ENCODE measurements around the gene ZNF688.

ZNF688 gene

DNA sequence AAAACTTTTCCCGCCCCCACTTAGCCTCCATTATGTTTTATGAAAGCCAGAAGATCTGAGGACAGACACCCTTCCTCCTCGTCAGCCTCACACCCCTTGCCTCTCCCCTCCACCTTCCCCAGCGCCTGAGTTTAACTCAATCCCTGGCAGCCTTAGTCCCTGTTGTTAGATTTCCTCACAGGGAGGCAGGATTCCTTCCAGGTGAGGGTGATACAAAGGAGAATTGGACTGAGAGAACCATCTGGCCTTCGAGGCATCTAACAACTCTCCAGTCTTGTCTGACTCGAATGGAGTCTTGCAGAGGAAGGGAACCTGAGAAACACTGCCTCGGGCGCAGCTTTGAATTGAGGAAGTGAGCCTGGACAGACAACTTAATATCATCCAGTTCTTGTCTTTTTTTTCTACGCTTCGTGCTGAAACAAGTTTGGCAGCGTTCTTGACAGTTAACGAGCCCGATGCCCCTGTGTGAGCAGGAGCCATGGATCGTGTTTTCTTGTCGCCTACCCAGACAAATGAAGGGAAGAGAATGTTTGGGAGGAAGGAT is 43.8 kb downstream of the ZNF688 start:
- H3K36me3 ChIP-seq (ENCODE audit: control insufficient read depth, insufficient read depth, low read length) = peaks cover 5% of the 10 kb centered on the region
- TF ChIP-seq, protein P1, sequence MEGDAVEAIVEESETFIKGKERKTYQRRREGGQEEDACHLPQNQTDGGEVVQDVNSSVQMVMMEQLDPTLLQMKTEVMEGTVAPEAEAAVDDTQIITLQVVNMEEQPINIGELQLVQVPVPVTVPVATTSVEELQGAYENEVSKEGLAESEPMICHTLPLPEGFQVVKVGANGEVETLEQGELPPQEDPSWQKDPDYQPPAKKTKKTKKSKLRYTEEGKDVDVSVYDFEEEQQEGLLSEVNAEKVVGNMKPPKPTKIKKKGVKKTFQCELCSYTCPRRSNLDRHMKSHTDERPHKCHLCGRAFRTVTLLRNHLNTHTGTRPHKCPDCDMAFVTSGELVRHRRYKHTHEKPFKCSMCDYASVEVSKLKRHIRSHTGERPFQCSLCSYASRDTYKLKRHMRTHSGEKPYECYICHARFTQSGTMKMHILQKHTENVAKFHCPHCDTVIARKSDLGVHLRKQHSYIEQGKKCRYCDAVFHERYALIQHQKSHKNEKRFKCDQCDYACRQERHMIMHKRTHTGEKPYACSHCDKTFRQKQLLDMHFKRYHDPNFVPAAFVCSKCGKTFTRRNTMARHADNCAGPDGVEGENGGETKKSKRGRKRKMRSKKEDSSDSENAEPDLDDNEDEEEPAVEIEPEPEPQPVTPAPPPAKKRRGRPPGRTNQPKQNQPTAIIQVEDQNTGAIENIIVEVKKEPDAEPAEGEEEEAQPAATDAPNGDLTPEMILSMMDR (IDR thresholded peaks at IDR 0.05; ENCODE audit: insufficient read depth, low read length, poor library complexity, severe bottlenecking) = no peak
- no peaks in the 10 kb centered on the region for H3K27me3 ChIP-seq (replicated peaks; ENCODE audit: control insufficient read depth, insufficient read depth, low read length)
- no peak for DNase-seq (ENCODE audit: extremely low read depth, insufficient read length)
- peak overlapping the region; percentile 40 for H3K4me3 ChIP-seq (replicated peaks; ENCODE audit: low read depth, low read length)

DNA sequence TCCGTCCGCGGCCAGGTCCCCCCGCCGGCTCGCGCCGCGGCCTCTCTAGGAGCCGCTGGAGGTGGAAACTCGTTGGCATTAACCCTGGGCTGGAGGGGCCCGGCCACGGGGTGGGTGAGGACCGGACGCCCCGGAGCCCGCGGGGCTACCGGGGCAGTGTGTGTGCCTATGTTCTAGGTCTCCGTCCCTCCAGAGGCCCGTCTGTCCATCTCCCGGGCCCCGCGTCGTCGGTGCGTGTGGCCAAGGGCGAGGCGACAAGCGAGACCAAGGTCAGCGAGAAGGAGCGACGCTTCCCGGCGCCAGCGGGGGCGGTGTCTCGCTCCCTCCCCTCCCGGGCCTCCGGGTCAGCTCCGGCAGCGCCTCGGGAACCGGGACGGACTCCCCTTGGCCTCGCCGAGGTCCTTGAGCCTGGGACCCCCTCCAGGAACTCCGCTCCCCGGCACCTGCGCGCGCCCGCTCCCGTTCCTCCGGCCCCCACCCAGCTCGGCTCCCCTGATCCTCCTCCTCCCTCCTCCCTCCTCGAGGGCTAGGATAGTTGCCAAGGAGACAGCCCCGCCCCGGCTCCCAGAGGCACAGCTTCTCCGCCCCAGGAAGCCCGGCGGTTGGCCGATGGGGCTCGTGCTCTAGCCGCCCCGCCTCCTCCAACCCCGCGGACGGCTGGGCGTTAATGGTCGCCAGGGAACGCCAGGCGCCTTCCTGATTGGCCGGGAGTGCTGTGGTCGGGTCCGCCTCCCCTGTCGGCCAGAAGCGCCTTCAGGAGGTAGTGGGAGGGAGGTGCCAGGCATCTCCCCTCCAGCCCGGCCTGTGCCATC is 44.5 kb downstream of the ZNF688 start:
- peaks cover 5% of the 10 kb centered on the region for H3K36me3 ChIP-seq (ENCODE audit: control insufficient read depth, insufficient read depth, low read length)
- H3K4me3 ChIP-seq (replicated peaks; ENCODE audit: low read depth, low read length) = peak overlapping the region; percentile 80
- TF ChIP-seq, protein P1 (IDR thresholded peaks at IDR 0.05; ENCODE audit: insufficient read depth, low read length, poor library complexity, severe bottlenecking) = no peak
- no peaks in the 10 kb centered on the region for H3K27me3 ChIP-seq (replicated peaks; ENCODE audit: control insufficient read depth, insufficient read depth, low read length)
- DNase-seq (ENCODE audit: extremely low read depth, insufficient read length) = peak; percentile 96

DNA sequence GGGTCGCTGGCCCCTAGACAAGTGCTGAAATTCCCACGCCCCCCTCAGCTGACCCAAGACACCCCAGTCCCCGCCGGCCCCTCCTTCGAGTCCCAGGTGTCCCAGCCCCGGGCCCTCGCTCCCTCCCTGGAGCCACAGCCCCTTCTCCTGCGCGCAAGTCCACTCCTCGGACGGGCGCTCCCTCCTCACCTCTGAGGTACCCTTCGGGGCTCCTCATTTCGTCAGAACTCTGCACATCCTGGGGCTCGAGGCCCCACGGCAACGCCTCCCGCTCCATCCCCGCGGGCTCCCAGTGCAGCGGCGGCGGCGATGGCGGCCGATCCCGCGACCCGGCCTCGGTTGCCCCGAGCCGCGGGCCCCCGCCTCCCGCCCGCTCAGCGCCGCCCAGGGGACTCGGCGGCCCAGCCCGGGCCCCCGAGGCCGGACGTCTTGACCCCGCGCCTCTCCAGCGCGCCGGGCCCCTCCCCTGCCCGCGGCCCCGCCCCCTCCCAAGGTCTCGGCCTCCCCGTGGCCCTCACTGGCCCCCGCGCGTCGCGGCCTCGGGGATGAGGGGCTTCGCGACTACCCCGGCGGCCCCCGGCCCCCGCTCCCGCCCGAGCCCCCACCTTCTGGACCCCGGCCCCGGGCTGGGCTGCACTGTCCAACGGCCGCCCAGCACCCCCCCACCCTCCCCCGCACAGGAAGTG is 45.2 kb downstream of the ZNF688 start, which contains the start of gene ZNF768:
Gene ZNF768, minus strand, starts transcription at position 430 of the 686 bp plus-strand sequence. Its CDS starts 153 bp downstream, at position 277.
- peaks cover 6% of the 10 kb centered on the region for H3K36me3 ChIP-seq (ENCODE audit: control insufficient read depth, insufficient read depth, low read length)
- H3K4me3 ChIP-seq (replicated peaks; ENCODE audit: low read depth, low read length) = peak within 1 kb of the TSS; percentile 80
- TF ChIP-seq, protein P1 (IDR thresholded peaks at IDR 0.05; ENCODE audit: insufficient read depth, low read length, poor library complexity, severe bottlenecking) = no peak
- no peaks in the 10 kb centered on the region for H3K27me3 ChIP-seq (replicated peaks; ENCODE audit: control insufficient read depth, insufficient read depth, low read length)
- no peak for DNase-seq (ENCODE audit: extremely low read depth, insufficient read length)

DNA sequence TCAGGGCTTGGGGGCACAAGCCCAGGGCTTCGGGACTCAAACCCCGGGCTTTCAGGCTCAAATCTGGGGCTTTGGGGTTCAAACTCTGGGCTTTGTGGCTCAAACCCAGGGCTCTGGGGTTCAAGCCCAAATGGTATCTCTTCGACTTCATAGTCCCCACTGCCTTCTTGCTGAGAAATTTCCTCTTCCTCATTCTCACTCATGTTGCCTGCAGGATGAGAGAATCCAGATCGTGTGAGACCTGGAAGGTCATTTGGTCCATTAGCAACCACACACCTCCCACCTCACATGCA is 45.7 kb downstream of the ZNF688 start:
- H3K36me3 ChIP-seq (ENCODE audit: control insufficient read depth, insufficient read depth, low read length) = peaks cover 3% of the 10 kb centered on the region
- H3K4me3 ChIP-seq (replicated peaks; ENCODE audit: low read depth, low read length) = peak overlapping the region; percentile 80
- H3K27me3 ChIP-seq (replicated peaks; ENCODE audit: control insufficient read depth, insufficient read depth, low read length) = no peaks in the 10 kb centered on the region
- no peak for DNase-seq (ENCODE audit: extremely low read depth, insufficient read length)
- TF ChIP-seq, protein P1 (IDR thresholded peaks at IDR 0.05; ENCODE audit: insufficient read depth, low read length, poor library complexity, severe bottlenecking) = no peak

DNA sequence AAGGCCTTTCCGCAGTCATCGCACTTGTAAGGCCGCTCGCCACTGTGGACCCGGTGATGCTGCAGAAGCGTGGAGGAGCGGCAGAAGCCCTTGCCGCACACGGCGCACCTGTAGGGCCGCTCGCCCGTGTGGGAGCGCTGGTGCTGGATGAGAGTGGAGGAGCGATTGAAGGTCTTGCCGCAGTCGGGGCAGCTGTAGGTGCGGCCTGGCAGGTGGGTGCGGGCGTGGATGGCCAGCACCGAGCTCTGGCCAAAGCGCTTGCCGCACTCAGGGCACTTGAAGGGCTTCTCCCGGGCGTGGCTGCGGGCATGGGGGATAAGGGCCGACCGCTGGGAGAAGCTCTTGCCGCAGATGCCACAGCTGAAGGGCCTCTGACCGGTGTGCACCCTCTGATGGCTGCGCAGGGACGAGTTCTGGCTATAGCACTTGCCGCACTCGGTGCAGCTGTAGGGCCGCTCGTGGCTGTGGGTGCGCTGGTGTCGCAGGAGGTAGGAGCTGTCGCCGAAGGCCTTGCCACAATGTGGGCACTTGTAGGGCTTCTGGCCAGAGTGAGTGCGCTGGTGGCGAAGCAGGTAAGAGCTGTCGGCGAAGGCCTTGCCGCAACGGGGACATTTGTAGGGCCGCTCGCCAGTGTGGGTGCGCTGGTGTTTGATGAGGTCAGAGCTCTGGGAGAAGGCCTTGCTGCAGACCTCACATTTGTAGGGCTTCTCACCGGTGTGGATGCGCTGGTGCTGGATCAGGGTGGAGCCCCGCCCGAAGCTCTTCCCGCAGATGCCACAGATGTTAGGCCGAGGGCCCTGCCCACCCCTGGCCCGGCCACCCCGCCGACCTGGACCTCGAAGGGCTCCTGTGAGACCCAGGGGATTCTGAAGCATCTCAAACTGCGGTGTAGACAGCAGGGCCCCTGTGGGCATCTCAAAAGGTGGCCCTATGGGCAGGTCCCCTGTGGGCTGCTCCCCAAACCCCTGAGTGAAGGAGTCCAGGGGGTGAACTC is 46.6 kb downstream of the ZNF688 start:
- no peak for DNase-seq (ENCODE audit: extremely low read depth, insufficient read length)
- peaks cover 6% of the 10 kb centered on the region for H3K36me3 ChIP-seq (ENCODE audit: control insufficient read depth, insufficient read depth, low read length)
- no peak overlapping the region for H3K4me3 ChIP-seq (replicated peaks; ENCODE audit: low read depth, low read length)
- no peaks in the 10 kb centered on the region for H3K27me3 ChIP-seq (replicated peaks; ENCODE audit: control insufficient read depth, insufficient read depth, low read length)
- TF ChIP-seq, protein P1 (IDR thresholded peaks at IDR 0.05; ENCODE audit: insufficient read depth, low read length, poor library complexity, severe bottlenecking) = no peak

Measured in GM06990 (cell line).